A673 (cell line): ENCODE results near the gene KIF22.

Source experiments
- CTCF ChIP-seq: fragments of 300-800, 200-600 bp; sonication (generic); conservative IDR thresholded peaks from 2 replicates; pipeline ENCODE4 v1.5.1; 2017; ENCODE audit warnings: low read depth, mild to moderate bottlenecking, antibody characterized with exemption, low read length, moderate library complexity, mixed read lengths
- EZH2 ChIP-seq: fragments of 200-600 bp; sonication (generic); IDR thresholded peaks from 2 replicates; pipeline ENCODE4 v1.6.1; 2017; ENCODE audit warnings: borderline replicate concordance, low read depth, mild to moderate bottlenecking, mixed read lengths, antibody characterized with exemption, low read length; ENCODE audit not compliant: poor library complexity, severe bottlenecking

GRCh38 chr16:29767062-29767461 is 23.5 kb upstream of the KIF22 start:
- TF ChIP-seq CTCF (no peak), EZH2 (no peak)
